Lower lobe of right lung (tissue), 2 donors: ENCODE measurements around the gene SYNE3. TPM values are rescaled to one million over a fixed set of nuclear protein-coding genes. Genes with fewer than 3 reads are reported as not detected.

Experiments
- ATAC-seq, 2 donors: fragments of 200-7000 bp; cut with Tn5 transposase; one replicate each; pipeline ENCODE4 v1.9.1; 2020 to 2022; ENCODE audit warnings: mild to moderate bottlenecking in 2 of 2, moderate library complexity in 2 of 2
- DNase-seq: peaks from one replicate; pipeline ENCODE4 v3.0.0-alpha.2; 2020
- H3K27ac ChIP-seq: fragments of 200-600 bp; one replicate; pipeline ENCODE4 v1.8.0; 2022
- H3K27me3 ChIP-seq: fragments of 200-600 bp; one replicate; pipeline ENCODE4 v1.8.0; 2022; ENCODE audit warnings: low read depth
- H3K36me3 ChIP-seq: fragments of 200-600 bp; one replicate; pipeline ENCODE4 v1.8.0; 2022; ENCODE audit warnings: mild to moderate bottlenecking
- H3K4me1 ChIP-seq: fragments of 200-600 bp; one replicate; pipeline ENCODE4 v1.8.0; 2022
- H3K4me3 ChIP-seq: fragments of 200-600 bp; one replicate; pipeline ENCODE4 v1.8.0; 2022; ENCODE audit warnings: mild to moderate bottlenecking
- H3K9me3 ChIP-seq: fragments of 200-600 bp; one replicate; pipeline ENCODE4 v1.8.0; 2022
- intact Hi-C: fragments of 100-400 bp; cut with DNase I; formaldehyde crosslinking; loops from one replicate; pipeline ENCODE4 v1.11.0; 2022
- total RNA-seq: library from RNA; stranded (reverse); fragmentation: NEBNext Ultra II Directional; extraction: Animal tissue kit (Norgen Biotek cat#: 25700); gene quantifications from one replicate; pipeline ENCODE4 v1.2.1, GENCODE V29; 2021
- TF ChIP-seq, protein P1 (sequence below): fragments of 200-600 bp; IDR thresholded peaks from one replicate; pipeline ENCODE4 v1.8.0; 2022; ENCODE audit warnings: antibody characterized with exemption, mild to moderate bottlenecking
- donor health status: DM: no; HTN: yes; CAD: no; lungs with severe emphysema.

Gene SYNE3
- total RNA-seq, 1 donor from 2014 or later, result 22.4 TPM

- Histone ChIP-seq H3K36me3 (peaks cover 1% of the 10 kb centered on the region), H3K4me1 (no peaks in the 10 kb centered on the region), H3K4me3 (no peak overlapping the region), H3K9me3 (no peaks in the 10 kb centered on the region), H3K27me3 (no peaks in the 10 kb centered on the region), H3K27ac (no peak overlapping the region)
- no peak for DNase-seq
- ATAC-seq, result no peak
- intact Hi-C loops, result no loop called here
- TF ChIP-seq, protein P1, sequence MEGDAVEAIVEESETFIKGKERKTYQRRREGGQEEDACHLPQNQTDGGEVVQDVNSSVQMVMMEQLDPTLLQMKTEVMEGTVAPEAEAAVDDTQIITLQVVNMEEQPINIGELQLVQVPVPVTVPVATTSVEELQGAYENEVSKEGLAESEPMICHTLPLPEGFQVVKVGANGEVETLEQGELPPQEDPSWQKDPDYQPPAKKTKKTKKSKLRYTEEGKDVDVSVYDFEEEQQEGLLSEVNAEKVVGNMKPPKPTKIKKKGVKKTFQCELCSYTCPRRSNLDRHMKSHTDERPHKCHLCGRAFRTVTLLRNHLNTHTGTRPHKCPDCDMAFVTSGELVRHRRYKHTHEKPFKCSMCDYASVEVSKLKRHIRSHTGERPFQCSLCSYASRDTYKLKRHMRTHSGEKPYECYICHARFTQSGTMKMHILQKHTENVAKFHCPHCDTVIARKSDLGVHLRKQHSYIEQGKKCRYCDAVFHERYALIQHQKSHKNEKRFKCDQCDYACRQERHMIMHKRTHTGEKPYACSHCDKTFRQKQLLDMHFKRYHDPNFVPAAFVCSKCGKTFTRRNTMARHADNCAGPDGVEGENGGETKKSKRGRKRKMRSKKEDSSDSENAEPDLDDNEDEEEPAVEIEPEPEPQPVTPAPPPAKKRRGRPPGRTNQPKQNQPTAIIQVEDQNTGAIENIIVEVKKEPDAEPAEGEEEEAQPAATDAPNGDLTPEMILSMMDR, result no peak
Measured at GRCh38 chr14:95549656-95550585, 33.5 kb upstream of the SYNE3 start.

DNA sequence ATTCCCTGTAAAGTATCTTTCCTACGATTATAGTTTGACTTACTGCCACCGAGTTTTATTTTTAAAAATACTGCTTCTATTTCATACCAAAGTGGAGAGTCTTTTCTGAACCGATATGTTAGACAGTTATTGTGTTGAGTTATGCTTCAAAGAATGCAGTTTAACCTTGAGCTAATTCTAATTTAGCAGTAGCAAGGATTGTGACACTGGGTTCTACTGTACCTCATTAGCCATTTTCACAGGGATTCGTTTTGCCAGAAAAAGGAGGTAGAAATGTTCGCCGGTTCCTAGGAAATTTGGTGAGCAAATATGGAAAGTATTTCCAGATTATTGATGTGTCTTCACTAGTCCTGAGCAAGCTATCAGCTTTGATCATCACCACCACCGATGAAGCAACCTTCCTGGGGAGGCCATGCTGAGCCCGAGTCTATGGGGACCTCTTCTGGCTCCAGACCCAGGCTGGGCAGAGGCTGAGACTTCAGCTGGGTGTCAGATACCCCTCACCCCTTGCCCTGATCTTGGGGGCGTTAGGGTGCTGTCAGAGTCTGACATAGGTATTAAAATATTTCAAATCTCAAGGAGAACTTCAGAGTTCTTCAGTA is 32.0 kb upstream of the SYNE3 start:
- TF ChIP-seq, protein P1, result no peak
- H3K9me3 ChIP-seq, result no peaks in the 10 kb centered on the region
- no peak overlapping the region for H3K27ac ChIP-seq
- H3K4me3 ChIP-seq, result no peak overlapping the region
- H3K36me3 ChIP-seq, result peaks cover 11% of the 10 kb centered on the region
- no peaks in the 10 kb centered on the region for H3K4me1 ChIP-seq
- DNase-seq (no peak), ATAC-seq (no peak)
- H3K27me3 ChIP-seq, result no peaks in the 10 kb centered on the region
- intact Hi-C loops, result no loop called here

DNA sequence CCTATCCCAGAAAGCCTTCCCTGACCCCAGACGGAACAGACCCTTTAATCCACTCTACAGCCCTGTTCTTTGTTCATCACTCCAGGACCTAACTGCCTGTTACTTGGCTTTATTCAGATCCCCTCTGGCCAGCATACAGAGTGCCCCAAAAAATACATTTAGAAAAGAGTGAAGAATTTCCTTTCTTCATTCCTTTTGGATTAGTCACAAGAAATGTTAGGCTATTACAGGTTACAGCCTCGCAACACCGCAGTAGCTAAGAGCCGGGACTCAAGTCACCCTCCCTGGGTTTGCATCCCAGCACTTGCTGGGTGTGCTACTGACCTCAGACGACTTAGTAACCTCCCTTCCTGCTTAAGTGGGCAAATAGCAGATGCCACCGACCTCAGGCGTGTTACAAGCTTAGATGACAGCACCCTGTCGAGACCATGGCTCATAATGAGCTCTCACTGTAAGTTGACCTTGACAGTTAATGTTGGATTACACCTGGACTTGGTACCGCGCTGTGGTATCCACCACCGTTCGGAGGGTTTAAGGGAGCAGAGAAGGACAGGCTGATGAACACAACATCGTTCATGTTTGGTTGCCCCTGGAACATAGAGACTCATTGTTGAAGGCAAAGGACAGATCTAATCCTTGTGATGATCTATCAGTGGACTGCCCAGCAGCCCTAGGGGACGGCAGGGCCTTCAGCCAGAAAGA is 31.3 kb upstream of the SYNE3 start:
- no peak for ATAC-seq
- Histone ChIP-seq H3K4me3 (no peak overlapping the region), H3K9me3 (no peaks in the 10 kb centered on the region), H3K27ac (no peak overlapping the region), H3K36me3 (peaks cover 11% of the 10 kb centered on the region), H3K4me1 (no peaks in the 10 kb centered on the region), H3K27me3 (no peaks in the 10 kb centered on the region)
- TF ChIP-seq, protein P1, result no peak
- intact Hi-C loops, result no loop called here
- no peak for DNase-seq

DNA sequence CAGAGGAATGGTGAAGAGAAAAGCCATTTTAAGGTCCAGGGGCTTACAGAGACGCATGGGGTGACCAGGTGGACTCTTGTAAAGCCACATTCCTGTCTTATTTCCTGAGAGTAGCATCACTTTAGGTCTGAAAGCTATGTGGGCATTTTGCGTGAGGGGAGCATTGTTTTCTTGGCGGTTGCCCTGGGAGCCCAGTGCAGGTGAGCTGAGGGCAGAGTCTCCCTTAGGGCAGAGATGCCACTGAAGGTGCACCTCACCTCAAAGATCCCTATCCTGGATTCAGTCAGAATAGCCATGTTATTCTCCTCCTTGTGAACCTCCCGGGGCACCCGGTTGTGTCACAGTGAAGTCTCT is 30.8 kb upstream of the SYNE3 start:
- DNase-seq (no peak), ATAC-seq (no peak)
- no peaks in the 10 kb centered on the region for H3K27me3 ChIP-seq
- no peaks in the 10 kb centered on the region for H3K4me1 ChIP-seq
- no peak overlapping the region for H3K4me3 ChIP-seq
- TF ChIP-seq, protein P1, result no peak
- intact Hi-C loops, result no loop called here
- H3K27ac ChIP-seq, result no peak overlapping the region
- H3K9me3 ChIP-seq, result no peaks in the 10 kb centered on the region
- peaks cover 11% of the 10 kb centered on the region for H3K36me3 ChIP-seq

DNA sequence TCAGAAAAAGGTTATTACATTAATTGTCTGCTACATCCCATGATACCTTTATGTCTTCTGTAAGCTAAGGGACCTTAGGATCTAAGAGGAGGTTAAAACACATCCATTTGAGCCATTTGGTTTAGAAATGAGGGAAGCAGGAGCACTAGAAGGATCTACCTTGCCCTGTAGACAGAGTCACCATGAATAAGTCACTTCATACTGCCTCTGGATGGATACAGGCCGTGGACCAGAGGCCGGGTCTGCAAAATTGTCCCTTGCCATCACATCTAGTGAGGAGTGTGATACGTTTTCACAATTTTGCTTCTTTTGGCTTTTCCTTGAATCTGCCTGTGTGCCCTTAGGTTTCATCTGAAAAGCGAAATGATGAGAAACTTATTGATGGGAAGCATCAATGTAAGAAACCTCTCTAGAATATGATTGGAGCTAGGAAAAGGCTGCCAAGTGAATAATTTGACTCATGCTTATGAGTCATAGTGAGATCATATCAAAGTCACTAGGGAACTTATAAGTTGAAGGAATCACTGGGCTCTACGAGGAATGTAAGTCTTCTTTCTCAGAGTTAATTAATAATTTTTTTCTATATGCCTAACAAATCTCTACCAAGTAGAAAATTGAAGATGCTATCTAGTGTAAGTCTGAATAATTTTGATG is 29.2 kb upstream of the SYNE3 start:
- Histone ChIP-seq H3K9me3 (no peaks in the 10 kb centered on the region), H3K4me1 (no peaks in the 10 kb centered on the region), H3K36me3 (peaks cover 11% of the 10 kb centered on the region), H3K27me3 (no peaks in the 10 kb centered on the region), H3K4me3 (no peak overlapping the region), H3K27ac (no peak overlapping the region)
- TF ChIP-seq, protein P1, result no peak
- DNase-seq (no peak), ATAC-seq (no peak)
- intact Hi-C loops, result no loop called here
